Measurements from ENCODE around the gene TANGO6. TPM values are rescaled to one million over a fixed set of nuclear protein-coding genes. Genes with fewer than 3 reads are reported as not detected.

Gene TANGO6
- total RNA-seq, 1 experiment from 2014 or later: 18.2 TPM

- peak within 1 kb of the TSS; percentile 92 for H3K4me3 Mint-ChIP-seq (ENCODE audit: unreplicated experiment)
- H3K27me3 Mint-ChIP-seq (ENCODE audit: insufficient read depth, unreplicated experiment): no peaks in the 10 kb centered on the region
- Histone ChIP-seq H3K9me3 (no peaks in the 10 kb centered on the region), H3K4me1 (peaks cover 9% of the 10 kb centered on the region), H3K36me3 (ENCODE audit: control insufficient read depth, insufficient read depth, low read length) (no peaks in the 10 kb centered on the region), H3K4me3 (ENCODE audit: low read depth, low read length) (peak within 1 kb of the TSS; percentile 50), H3K27me3 (replicated peaks; ENCODE audit: control insufficient read depth, insufficient read depth, low read length) (no peaks in the 10 kb centered on the region)
- peak; percentile 73 to 89 for DNase-seq
- intact Hi-C loops (cut with micrococcal nuclease; ENCODE audit: unreplicated experiment): loop anchor here (1.0 to 10.0 kb wide), 4 partner anchors 110 to 571 kb away; partner anchors contain the start of gene ZFP90
- H3K4me1 Mint-ChIP-seq (ENCODE audit: low read depth, unreplicated experiment): peaks cover 19% of the 10 kb centered on the region
- peaks cover 9% of the 10 kb centered on the region for H3K36me3 Mint-ChIP-seq (ENCODE audit: insufficient read depth, unreplicated experiment)
- peak within 1 kb of the TSS; percentile 61 for H3K27ac Mint-ChIP-seq (ENCODE audit: unreplicated experiment)
- peak; percentile 33 to 60 for TF ChIP-seq CTCF (IDR thresholded peaks at IDR 0.05; ENCODE audit: insufficient read depth in 1 of 2, low read depth in 1 of 2, low read length in 1 of 2, severe bottlenecking in 1 of 2, unreplicated experiment in 1 of 2)
- no TSS peak for BruUV-seq (replicated peaks)
- H3K9me3 Mint-ChIP-seq (ENCODE audit: unreplicated experiment): no peaks in the 10 kb centered on the region
- ChIA-PET POLR2A (interaction anchor here (0.6 to 1.3 kb wide), 5 partner anchors 34 to 578 kb away, joined by 3 to 9 read pairs (median 3); no protein-coding TSS in a partner anchor), CTCF (interaction anchor here (0.5 to 2.1 kb wide), 17 partner anchors 10 to 728 kb away, joined by 3 to 15 read pairs (median 4); no protein-coding TSS in a partner anchor)
These were observed 262.4 kb downstream of the TANGO6 start, which contains the start of gene HAS3 for GRCh38 chr16:69105501-69106361. Gene HAS3 (plus strand): TSS chr16:69105653. CDS start chr16:69109396, 3,743 bp downstream.

- no peaks in the 10 kb centered on the region for H3K27me3 ChIP-seq (replicated peaks; ENCODE audit: control insufficient read depth, insufficient read depth, low read length)
- H3K4me3 ChIP-seq (ENCODE audit: low read depth, low read length): peak overlapping the region; percentile 50
- BruUV-seq (replicated peaks): TSS peak; percentile 19
- POLR2A ChIA-PET: interaction anchor here (1.0 to 1.3 kb wide), 2 partner anchors 34 to 262 kb away, joined by 3 to 6 read pairs; no protein-coding TSS in a partner anchor
- DNase-seq: peak in 1 of 2 experiments; percentile 29
- H3K36me3 Mint-ChIP-seq (ENCODE audit: insufficient read depth, unreplicated experiment): peaks cover 15% of the 10 kb centered on the region
- peaks cover 14% of the 10 kb centered on the region for H3K4me1 Mint-ChIP-seq (ENCODE audit: low read depth, unreplicated experiment)
- no peaks in the 10 kb centered on the region for H3K36me3 ChIP-seq (ENCODE audit: control insufficient read depth, insufficient read depth, low read length)
- no peaks in the 10 kb centered on the region for H3K9me3 ChIP-seq
- no peak for TF ChIP-seq CTCF (IDR thresholded peaks at IDR 0.05; ENCODE audit: insufficient read depth in 1 of 2, low read depth in 1 of 2, low read length in 1 of 2, severe bottlenecking in 1 of 2, unreplicated experiment in 1 of 2)
- H3K27ac Mint-ChIP-seq (ENCODE audit: unreplicated experiment): no peak overlapping the region
- H3K4me1 ChIP-seq: peaks cover 9% of the 10 kb centered on the region
- H3K27me3 Mint-ChIP-seq (ENCODE audit: insufficient read depth, unreplicated experiment): no peaks in the 10 kb centered on the region
- no peaks in the 10 kb centered on the region for H3K9me3 Mint-ChIP-seq (ENCODE audit: unreplicated experiment)
- peak overlapping the region; percentile 92 for H3K4me3 Mint-ChIP-seq (ENCODE audit: unreplicated experiment)
- intact Hi-C loops (cut with micrococcal nuclease; ENCODE audit: unreplicated experiment): loop anchor here (10.0 kb wide), 1 partner anchor 572 kb away; the partner anchor contains the start of gene ZFP90
- CTCF ChIA-PET: interaction anchor here (1.2 to 2.1 kb wide), 8 partner anchors 9 to 263 kb away, joined by 3 to 15 read pairs (median 5); no protein-coding TSS in a partner anchor
These were observed 263.4 kb downstream of the TANGO6 start for GRCh38 chr16:69106491-69107315.
